ENCODE results near the gene NKX3-2. TPM values are rescaled to one million over a fixed set of nuclear protein-coding genes. Genes with fewer than 3 reads are reported as not detected.

NKX3-2 gene
- total RNA-seq, 2 experiments from 2014 or later: 0.57 to 0.63 TPM

DNA sequence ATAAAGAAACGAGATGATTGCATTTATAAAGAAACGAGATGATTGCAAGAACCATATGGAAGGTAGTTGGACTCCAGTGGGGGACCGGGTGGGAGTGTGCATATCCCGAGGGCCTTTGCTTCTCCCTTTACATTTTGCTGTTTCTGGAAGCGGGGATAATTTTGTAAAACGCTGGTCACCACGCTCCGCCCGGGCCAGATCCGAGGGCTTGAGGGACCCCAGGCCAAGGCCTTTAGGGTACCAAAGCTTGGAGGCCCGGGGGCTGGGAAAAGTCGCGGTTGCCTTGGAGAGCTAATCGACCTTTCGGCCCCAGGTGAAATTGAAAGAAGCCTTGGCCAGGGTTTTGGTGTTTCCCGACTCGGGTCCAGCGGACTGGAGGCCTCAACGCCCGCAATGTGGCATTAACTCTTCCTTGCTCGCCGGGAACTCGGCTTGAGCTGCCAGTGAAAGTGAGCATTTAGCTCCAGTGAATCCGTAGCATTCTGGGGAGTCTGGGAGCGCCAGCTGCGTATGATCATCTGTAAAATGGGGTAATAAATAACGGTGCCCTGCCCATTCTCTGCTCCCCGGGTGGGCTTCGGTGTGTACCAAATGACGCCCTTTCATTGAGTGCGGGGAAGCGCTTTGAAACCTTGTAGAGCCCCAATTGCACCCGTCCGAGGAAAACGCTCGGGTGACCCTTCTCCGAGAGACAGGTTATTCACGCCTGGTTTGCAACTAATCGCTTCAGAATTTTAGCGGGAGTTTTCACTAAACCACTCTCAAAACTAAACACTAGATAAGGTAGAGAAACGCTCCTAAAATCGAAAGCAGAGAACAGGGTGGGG lies 4.5 kb downstream of the NKX3-2 start:
- no peaks in the 10 kb centered on the region for H3K79me2 ChIP-seq (ENCODE audit: insufficient read depth, low read depth, low read length)
- no peak overlapping the region for H3K27ac ChIP-seq (ENCODE audit: low read depth, low read length, poor library complexity, severe bottlenecking)
- intact Hi-C loops (cut with micrococcal nuclease; ENCODE audit: unreplicated experiment): loop anchor here (10.0 kb wide), 2 partner anchors 185 to 435 kb away; no protein-coding TSS in a partner anchor
- H4K20me1 ChIP-seq (ENCODE audit: insufficient read depth, low read length): no peaks in the 10 kb centered on the region
- TF ChIP-seq EZH2phosphoT487 (IDR thresholded peaks at IDR 0.05; ENCODE audit: borderline replicate concordance, low read depth, low read length): no peak
- TF ChIP-seq, protein P1, sequence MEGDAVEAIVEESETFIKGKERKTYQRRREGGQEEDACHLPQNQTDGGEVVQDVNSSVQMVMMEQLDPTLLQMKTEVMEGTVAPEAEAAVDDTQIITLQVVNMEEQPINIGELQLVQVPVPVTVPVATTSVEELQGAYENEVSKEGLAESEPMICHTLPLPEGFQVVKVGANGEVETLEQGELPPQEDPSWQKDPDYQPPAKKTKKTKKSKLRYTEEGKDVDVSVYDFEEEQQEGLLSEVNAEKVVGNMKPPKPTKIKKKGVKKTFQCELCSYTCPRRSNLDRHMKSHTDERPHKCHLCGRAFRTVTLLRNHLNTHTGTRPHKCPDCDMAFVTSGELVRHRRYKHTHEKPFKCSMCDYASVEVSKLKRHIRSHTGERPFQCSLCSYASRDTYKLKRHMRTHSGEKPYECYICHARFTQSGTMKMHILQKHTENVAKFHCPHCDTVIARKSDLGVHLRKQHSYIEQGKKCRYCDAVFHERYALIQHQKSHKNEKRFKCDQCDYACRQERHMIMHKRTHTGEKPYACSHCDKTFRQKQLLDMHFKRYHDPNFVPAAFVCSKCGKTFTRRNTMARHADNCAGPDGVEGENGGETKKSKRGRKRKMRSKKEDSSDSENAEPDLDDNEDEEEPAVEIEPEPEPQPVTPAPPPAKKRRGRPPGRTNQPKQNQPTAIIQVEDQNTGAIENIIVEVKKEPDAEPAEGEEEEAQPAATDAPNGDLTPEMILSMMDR (conservative IDR thresholded peaks at IDR 0.05; ENCODE audit: low read length): no peak
- H3K4me2 ChIP-seq (ENCODE audit: low read length): no peak overlapping the region
- no peaks in the 10 kb centered on the region for H3K36me3 ChIP-seq (ENCODE audit: insufficient read depth, low read length)
- no TSS peak for BruUV-seq (replicated peaks)
- H3K4me3 ChIP-seq (ENCODE audit: low read depth, low read length, poor library complexity, severe bottlenecking): no peak overlapping the region
- no peak overlapping the region for H2AFZ ChIP-seq (ENCODE audit: low read length)
- H3K9me2 ChIP-seq (ENCODE audit: insufficient read depth, low read length): no peaks in the 10 kb centered on the region
- CTCF ChIA-PET (ENCODE audit: unreplicated experiment): no interaction called here
- H3K9me3 ChIP-seq (ENCODE audit: low read length): no peaks in the 10 kb centered on the region
- no peak for DNase-seq (ENCODE audit: low spot score)
- POLR2A ChIA-PET: no interaction called here
- no peaks in the 10 kb centered on the region for H3K4me1 ChIP-seq (ENCODE audit: insufficient read depth, low read length, poor library complexity, severe bottlenecking)

DNA sequence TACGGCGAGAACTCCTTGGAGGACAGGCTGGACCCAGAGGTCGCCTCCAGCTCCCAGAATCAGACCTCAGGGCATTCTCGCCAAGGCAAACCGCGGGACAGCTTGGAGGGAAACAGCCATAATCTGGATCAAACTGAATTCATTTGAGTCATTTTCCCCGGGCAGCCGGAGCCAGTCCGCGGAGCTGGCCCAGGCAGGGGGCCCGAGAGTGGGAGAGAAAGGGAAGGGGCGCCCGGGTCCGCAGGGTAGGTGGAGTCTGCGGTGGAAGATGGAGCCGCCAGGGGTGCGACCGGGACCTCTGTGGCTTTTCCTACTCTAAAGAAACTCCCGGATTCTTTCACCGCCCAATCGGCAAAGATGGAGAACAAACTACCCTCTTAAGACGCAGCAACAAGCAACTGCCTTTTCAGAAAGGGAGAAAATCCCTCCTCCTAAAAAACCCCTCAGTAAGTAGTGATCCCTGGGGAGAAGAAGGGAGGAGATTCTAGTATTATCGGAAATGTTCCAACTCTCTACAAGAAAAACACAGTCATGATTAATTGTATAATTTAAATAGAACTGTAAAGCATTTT lies 5.2 kb downstream of the NKX3-2 start:
- ChIA-PET CTCF (ENCODE audit: unreplicated experiment) (no interaction called here), POLR2A (no interaction called here)

More for the DNA sequence above, 5.2 kb downstream of the NKX3-2 start:
- no TSS peak for BruUV-seq (replicated peaks)
- H3K9me2 ChIP-seq (ENCODE audit: insufficient read depth, low read length): no peaks in the 10 kb centered on the region
- no peak for DNase-seq (ENCODE audit: low spot score)
- H4K20me1 ChIP-seq (ENCODE audit: insufficient read depth, low read length): no peaks in the 10 kb centered on the region
- no peak overlapping the region for H3K27ac ChIP-seq (ENCODE audit: low read depth, low read length, poor library complexity, severe bottlenecking)
- no peaks in the 10 kb centered on the region for H3K4me1 ChIP-seq (ENCODE audit: insufficient read depth, low read length, poor library complexity, severe bottlenecking)
- no peaks in the 10 kb centered on the region for H3K9me3 ChIP-seq (ENCODE audit: low read length)
- no peaks in the 10 kb centered on the region for H3K36me3 ChIP-seq (ENCODE audit: insufficient read depth, low read length)
- no peaks in the 10 kb centered on the region for H3K79me2 ChIP-seq (ENCODE audit: insufficient read depth, low read depth, low read length)
- H3K4me3 ChIP-seq (ENCODE audit: low read depth, low read length, poor library complexity, severe bottlenecking): no peak overlapping the region
- no peak overlapping the region for H2AFZ ChIP-seq (ENCODE audit: low read length)
- no peak overlapping the region for H3K4me2 ChIP-seq (ENCODE audit: low read length)
- TF ChIP-seq, protein P1 (conservative IDR thresholded peaks at IDR 0.05; ENCODE audit: low read length): no peak
- no peak for TF ChIP-seq EZH2phosphoT487 (IDR thresholded peaks at IDR 0.05; ENCODE audit: borderline replicate concordance, low read depth, low read length)
- intact Hi-C loops (cut with micrococcal nuclease; ENCODE audit: unreplicated experiment): no loop called here
